ENCODE data around the gene PLPP2. TPM values are rescaled to one million over a fixed set of nuclear protein-coding genes. Genes with fewer than 3 reads are reported as not detected.
"Not testable (repeated sequence)": the region's sequence is repeated elsewhere in the genome, so short reads cannot be mapped to it uniquely, and the experiment has no call there.

PLPP2 gene
- total RNA-seq, 2 donors from 2014 or later, result 0.56 to 1.6 TPM

DNA sequence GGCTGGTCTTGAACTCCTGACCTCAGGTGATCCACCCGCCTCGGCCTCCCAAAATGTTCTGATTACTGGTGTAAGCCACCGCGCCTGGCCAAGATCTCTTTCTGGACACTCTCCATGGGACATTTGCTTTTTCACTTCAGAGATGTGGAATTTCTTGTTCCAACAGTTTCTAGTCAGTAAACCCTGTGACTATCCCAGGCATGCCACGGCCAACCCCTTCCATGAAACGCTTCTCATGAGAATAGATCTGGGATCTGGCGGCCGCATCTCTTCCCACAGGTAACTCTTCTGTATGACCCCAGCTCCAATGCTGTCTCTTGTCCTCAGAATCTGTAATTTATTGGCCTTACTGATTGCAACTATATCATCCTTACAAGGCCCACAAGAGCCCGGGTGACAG lies 16.2 kb downstream of the PLPP2 start:
- no peak overlapping the region for H3K4me3 ChIP-seq
- H3K36me3 ChIP-seq, result no peaks in the 10 kb centered on the region
- H3K27me3 ChIP-seq (replicated peaks; ENCODE audit: insufficient read depth), result no peaks in the 10 kb centered on the region
- H3K9me3 ChIP-seq, result no peaks in the 10 kb centered on the region
- no peaks in the 10 kb centered on the region for H3K4me1 ChIP-seq (ENCODE audit: control insufficient read depth in 1 of 2, low read depth in 2 of 2)
- no peak for ATAC-seq (ENCODE audit: insufficient number of reproducible peaks, low FRiP score, low read depth)
- TF ChIP-seq, protein P1, sequence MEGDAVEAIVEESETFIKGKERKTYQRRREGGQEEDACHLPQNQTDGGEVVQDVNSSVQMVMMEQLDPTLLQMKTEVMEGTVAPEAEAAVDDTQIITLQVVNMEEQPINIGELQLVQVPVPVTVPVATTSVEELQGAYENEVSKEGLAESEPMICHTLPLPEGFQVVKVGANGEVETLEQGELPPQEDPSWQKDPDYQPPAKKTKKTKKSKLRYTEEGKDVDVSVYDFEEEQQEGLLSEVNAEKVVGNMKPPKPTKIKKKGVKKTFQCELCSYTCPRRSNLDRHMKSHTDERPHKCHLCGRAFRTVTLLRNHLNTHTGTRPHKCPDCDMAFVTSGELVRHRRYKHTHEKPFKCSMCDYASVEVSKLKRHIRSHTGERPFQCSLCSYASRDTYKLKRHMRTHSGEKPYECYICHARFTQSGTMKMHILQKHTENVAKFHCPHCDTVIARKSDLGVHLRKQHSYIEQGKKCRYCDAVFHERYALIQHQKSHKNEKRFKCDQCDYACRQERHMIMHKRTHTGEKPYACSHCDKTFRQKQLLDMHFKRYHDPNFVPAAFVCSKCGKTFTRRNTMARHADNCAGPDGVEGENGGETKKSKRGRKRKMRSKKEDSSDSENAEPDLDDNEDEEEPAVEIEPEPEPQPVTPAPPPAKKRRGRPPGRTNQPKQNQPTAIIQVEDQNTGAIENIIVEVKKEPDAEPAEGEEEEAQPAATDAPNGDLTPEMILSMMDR (IDR thresholded peaks at IDR 0.05), result no peak
- no peak overlapping the region for H3K27ac ChIP-seq
- DNase-seq (ENCODE audit: low spot score), result no peak

GRCh38 chr19:273393-273792 lies 17.8 kb downstream of the PLPP2 start:
- no peaks in the 10 kb centered on the region for H3K27me3 ChIP-seq (replicated peaks; ENCODE audit: insufficient read depth)
- no peak overlapping the region for H3K4me3 ChIP-seq
- H3K9me3 ChIP-seq, result no peaks in the 10 kb centered on the region
- TF ChIP-seq, protein P1 (IDR thresholded peaks at IDR 0.05), result no peak
- no peak overlapping the region for H3K27ac ChIP-seq
- no peaks in the 10 kb centered on the region for H3K4me1 ChIP-seq (ENCODE audit: control insufficient read depth in 1 of 2, low read depth in 2 of 2)
- no peak for DNase-seq (ENCODE audit: low spot score)
- no peak for ATAC-seq (ENCODE audit: insufficient number of reproducible peaks, low FRiP score, low read depth)
- no peaks in the 10 kb centered on the region for H3K36me3 ChIP-seq

DNA sequence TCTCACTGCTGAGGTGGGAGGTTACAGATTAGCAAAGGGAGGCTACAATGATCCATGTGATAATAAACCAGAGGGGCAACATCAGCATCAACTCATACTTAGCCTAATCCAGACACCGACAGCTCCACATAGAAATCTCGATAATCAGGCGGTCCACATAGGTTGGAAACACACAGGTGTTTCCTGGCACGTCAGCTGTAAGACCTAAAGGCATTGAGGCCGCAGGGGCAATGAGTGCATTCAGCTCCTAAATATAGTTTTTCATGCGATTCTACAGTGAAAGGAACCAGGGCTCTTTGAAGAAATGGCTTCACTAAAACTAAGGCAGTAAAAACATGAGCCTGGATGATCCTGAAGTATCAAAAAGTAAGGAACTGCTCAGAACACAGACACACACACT lies 19.3 kb downstream of the PLPP2 start:
- H3K4me3 ChIP-seq, result no peak overlapping the region
- H3K36me3 ChIP-seq, result no peaks in the 10 kb centered on the region
- H3K27ac ChIP-seq, result no peak overlapping the region
- peaks cover 6 to 9% of the 10 kb centered on the region in 2 donors for H3K4me1 ChIP-seq (ENCODE audit: control insufficient read depth in 1 of 2, low read depth in 2 of 2)
- DNase-seq (ENCODE audit: low spot score) (no peak), ATAC-seq (ENCODE audit: insufficient number of reproducible peaks, low FRiP score, low read depth) (no peak)
- no peaks in the 10 kb centered on the region for H3K27me3 ChIP-seq (replicated peaks; ENCODE audit: insufficient read depth)
- no peaks in the 10 kb centered on the region for H3K9me3 ChIP-seq
- TF ChIP-seq, protein P1 (IDR thresholded peaks at IDR 0.05), result no peak

- H3K9me3 ChIP-seq; H3K27ac ChIP-seq; H3K27me3 ChIP-seq (replicated peaks; ENCODE audit: insufficient read depth); DNase-seq (ENCODE audit: low spot score); H3K36me3 ChIP-seq; ATAC-seq (ENCODE audit: insufficient number of reproducible peaks, low FRiP score, low read depth); H3K4me3 ChIP-seq: not testable (repeated sequence)
- H3K4me1 ChIP-seq (ENCODE audit: control insufficient read depth in 1 of 2, low read depth in 2 of 2), result peaks cover 8 to 12% of the 10 kb centered on the region in 2 donors
Observed at GRCh38 chr19:270766-271318, 20.4 kb downstream of the PLPP2 start.

- DNase-seq (ENCODE audit: low spot score) (no peak), ATAC-seq (ENCODE audit: insufficient number of reproducible peaks, low FRiP score, low read depth) (no peak)
- Histone ChIP-seq H3K4me1 (ENCODE audit: control insufficient read depth in 1 of 2, low read depth in 2 of 2) (peaks cover 8 to 12% of the 10 kb centered on the region in 2 donors), H3K36me3 (no peaks in the 10 kb centered on the region), H3K4me3 (no peak overlapping the region), H3K27me3 (replicated peaks; ENCODE audit: insufficient read depth) (no peaks in the 10 kb centered on the region), H3K27ac (no peak overlapping the region), H3K9me3 (no peaks in the 10 kb centered on the region)
- TF ChIP-seq, protein P1 (IDR thresholded peaks at IDR 0.05), result no peak
Observed at GRCh38 chr19:269241-269640, 22.0 kb downstream of the PLPP2 start.

DNA sequence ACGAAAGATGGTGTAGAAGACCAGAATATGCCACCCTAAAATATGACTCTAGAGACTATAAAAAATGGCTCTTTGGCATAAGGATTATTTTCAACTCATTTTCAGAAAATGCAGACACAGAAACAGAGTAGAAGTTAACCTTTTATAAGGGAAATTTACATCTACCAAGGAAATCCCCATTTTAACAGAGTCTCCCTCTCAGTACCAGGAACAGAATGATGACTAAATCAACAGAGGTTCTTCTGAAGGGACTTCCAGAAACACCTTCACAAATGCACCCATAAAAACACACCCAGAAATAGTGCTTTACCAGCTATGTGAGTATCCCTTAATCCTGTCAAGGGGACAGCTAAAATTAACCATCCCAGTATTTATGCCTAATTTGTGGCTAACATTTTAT lies 29.1 kb downstream of the PLPP2 start:
- TF ChIP-seq, protein P1 (IDR thresholded peaks at IDR 0.05), result no peak
- no peak for DNase-seq (ENCODE audit: low spot score)
- Histone ChIP-seq H3K36me3 (no peaks in the 10 kb centered on the region), H3K27me3 (replicated peaks; ENCODE audit: insufficient read depth) (no peaks in the 10 kb centered on the region), H3K4me1 (ENCODE audit: control insufficient read depth in 1 of 2, low read depth in 2 of 2) (peaks cover 5 to 6% of the 10 kb centered on the region in 2 donors), H3K27ac (no peak overlapping the region), H3K9me3 (no peaks in the 10 kb centered on the region), H3K4me3 (no peak overlapping the region)
- no peak for ATAC-seq (ENCODE audit: insufficient number of reproducible peaks, low FRiP score, low read depth)

GRCh38 chr19:256804-257203 lies 34.4 kb downstream of the PLPP2 start:
- not testable (repeated sequence) for H3K36me3 ChIP-seq; H3K27ac ChIP-seq; H3K9me3 ChIP-seq; DNase-seq (ENCODE audit: low spot score); H3K27me3 ChIP-seq (replicated peaks; ENCODE audit: insufficient read depth); H3K4me1 ChIP-seq (ENCODE audit: control insufficient read depth in 1 of 2, low read depth in 2 of 2); H3K4me3 ChIP-seq; ATAC-seq (ENCODE audit: insufficient number of reproducible peaks, low FRiP score, low read depth)

DNA sequence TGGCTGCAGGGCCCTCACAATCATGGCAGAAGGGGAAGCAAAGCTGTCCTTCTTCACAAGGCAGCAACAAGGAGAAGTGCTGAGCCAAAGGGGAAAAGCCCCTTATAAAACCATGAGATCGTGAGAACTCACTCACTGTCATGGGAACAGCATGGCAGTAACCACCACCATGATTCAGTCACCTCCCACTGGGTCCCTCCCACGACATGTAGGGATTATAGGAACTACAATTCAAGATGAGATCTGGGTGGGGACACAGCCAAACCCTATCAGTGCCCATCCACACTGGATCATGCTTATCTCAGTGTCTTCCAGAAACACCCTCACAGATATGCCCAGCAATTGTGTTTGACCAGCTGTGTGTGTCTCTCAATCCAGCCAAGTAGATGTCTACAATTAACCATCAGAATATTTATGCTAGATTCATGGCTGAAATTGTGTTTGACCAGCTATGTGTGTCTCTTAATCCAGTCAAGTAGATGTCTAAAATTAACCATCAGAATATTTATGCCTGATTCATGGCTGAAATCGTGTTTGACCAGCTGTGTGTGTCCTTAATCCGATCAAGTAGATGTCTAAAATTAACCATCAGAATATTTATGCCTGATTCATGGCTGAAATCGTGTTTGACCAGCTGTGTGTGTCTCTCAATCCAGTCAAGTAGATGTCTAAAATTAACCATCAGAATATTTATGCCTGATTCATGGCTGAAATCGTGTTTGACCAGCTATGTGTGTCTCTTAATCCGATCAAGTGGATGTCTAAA lies 38.6 kb downstream of the PLPP2 start:
- ATAC-seq (ENCODE audit: insufficient number of reproducible peaks, low FRiP score, low read depth); H3K9me3 ChIP-seq; H3K27me3 ChIP-seq (replicated peaks; ENCODE audit: insufficient read depth); H3K4me3 ChIP-seq; H3K27ac ChIP-seq; H3K36me3 ChIP-seq; H3K4me1 ChIP-seq (ENCODE audit: control insufficient read depth in 1 of 2, low read depth in 2 of 2); DNase-seq (ENCODE audit: low spot score): not testable (repeated sequence)
